T-cell (primary cell): ENCODE results near the gene HS2ST1. TPM values are rescaled to one million over a fixed set of nuclear protein-coding genes. Genes with fewer than 3 reads are reported as not detected.

Experiments
- ATAC-seq, 4 experiments: fragments of 200-7000 bp in 3 of 4; fragments of 150-1000 bp in 1 of 4; cut with Tn5 transposase; replicated peaks in 1 of 4; 1 replicate in 3 of 4; 2 replicates in 1 of 4; pipeline ENCODE4 v1.10.0; 2021; ENCODE audit warnings: moderate library complexity in 3 of 4, mild to moderate bottlenecking in 2 of 4, moderate number of reproducible peaks in 1 of 4
- CTCF ChIA-PET, 2 donors: fragments of 300-600 bp; sonication (Branson Sonifier 250); formaldehyde crosslinking; loops; one replicate each; lab custom pipeline; 2022; ENCODE audit warnings: antibody characterized with exemption in 2 of 2; lab: Charles Lee
- POLR2A ChIA-PET, 2 donors: fragments of 300-600 bp; sonication (Branson Sonifier 250); formaldehyde crosslinking; loops; one replicate each; lab custom pipeline; 2022; ENCODE audit warnings: antibody characterized with exemption in 2 of 2; lab: Charles Lee
- DNase-seq, 35 experiments: peaks; one replicate each; pipeline versions ENCODE4 v3.0.0 to v3.0.0-alpha.2; 2013 to 2023
- H3K27ac ChIP-seq: one replicate; pipeline ENCODE4 v1.5.1; 2013; ENCODE audit warnings: low read length
- H3K27me3 ChIP-seq, 2 experiments: replicated peaks in 1 of 2; 1 replicate in 1 of 2; 2 replicates in 1 of 2; pipeline versions ENCODE4 v1.6.1 to v1.7.0; 2013; ENCODE audit warnings: low read length in 1 of 2, mixed read lengths in 1 of 2; ENCODE audit not compliant: control insufficient read depth in 2 of 2, insufficient read depth in 2 of 2; ENCODE audit errors: extremely low read depth in 1 of 2
- H3K36me3 ChIP-seq, 2 donors: 1 replicate in 1 of 2; 2 replicates in 1 of 2; pipeline versions ENCODE4 v1.6.1 to v1.7.0; 2013; ENCODE audit warnings: low read length in 1 of 2; ENCODE audit not compliant: control insufficient read depth in 2 of 2, insufficient read depth in 1 of 2; ENCODE audit errors: extremely low read depth in 1 of 2
- H3K4me1 ChIP-seq, 2 experiments: 1 replicate in 1 of 2; 2 replicates in 1 of 2; pipeline versions ENCODE4 v1.6.1 to v1.7.0; 2013; ENCODE audit warnings: low read length in 2 of 2, mixed read lengths in 1 of 2; ENCODE audit not compliant: insufficient read depth in 2 of 2, control insufficient read depth in 1 of 2; ENCODE audit errors: extremely low read depth in 1 of 2
- H3K4me3 ChIP-seq, 2 donors: 1 replicate in 1 of 2; 2 replicates in 1 of 2; pipeline versions ENCODE4 v1.5.1 to v1.7.0; 2013; ENCODE audit warnings: mild to moderate bottlenecking in 2 of 2, low read length in 1 of 2, moderate library complexity in 1 of 2; ENCODE audit not compliant: control insufficient read depth in 1 of 2; ENCODE audit errors: extremely low read depth in 1 of 2
- H3K9me3 ChIP-seq: 2 replicates; pipeline ENCODE4 v1.7.0; 2013
- H3K27ac Mint-ChIP-seq, 2 donors: one replicate each; pipeline ENCODE4 v1.8.0; 2020 to 2021; ENCODE audit warnings: mild to moderate bottlenecking in 2 of 2, mixed read lengths in 2 of 2
- H3K27me3 Mint-ChIP-seq, 2 donors: one replicate each; pipeline ENCODE4 v1.8.0; 2021 to 2022; ENCODE audit warnings: mixed read lengths in 2 of 2
- H3K36me3 Mint-ChIP-seq: one replicate; pipeline ENCODE4 v1.8.0; 2021; ENCODE audit warnings: mixed read lengths
- H3K4me1 Mint-ChIP-seq, 3 donors: one replicate each; pipeline ENCODE4 v1.8.0; 2020 to 2022; ENCODE audit warnings: mixed read lengths in 3 of 3, mild to moderate bottlenecking in 1 of 3
- H3K4me3 Mint-ChIP-seq, 3 donors: one replicate each; pipeline ENCODE4 v1.8.0; 2020 to 2022; ENCODE audit warnings: mild to moderate bottlenecking in 3 of 3, mixed read lengths in 3 of 3, moderate library complexity in 3 of 3
- H3K9me3 Mint-ChIP-seq, 3 donors: one replicate each; pipeline ENCODE4 v1.8.0; 2020 to 2022; ENCODE audit warnings: mixed read lengths in 3 of 3
- WGBS: methylation state at CpG from one replicate; pipeline ENCODE4 v1.1.5; 2013; ENCODE audit warnings: missing lambda C conversion rate; ENCODE audit not compliant: insufficient coverage; 5-methylcytosine and 5-hydroxymethylcytosine counted together
- total RNA-seq, 35 experiments: library from RNA in 6 of 35; stranded (reverse) in 6 of 35; fragments of 120-200 nt in 1 of 35; gene quantifications; one replicate each; pipeline versions ENCODE4 v1.2.1 to v1.2.4 and lab custom pipeline; 2013 to 2026

Gene HS2ST1
- total RNA-seq, 5 donors from 2014 or later (not counting 1 experiment from before 2014, with no cell fraction given) = 10.5 to 14.0 (median 11.0) TPM

DNA sequence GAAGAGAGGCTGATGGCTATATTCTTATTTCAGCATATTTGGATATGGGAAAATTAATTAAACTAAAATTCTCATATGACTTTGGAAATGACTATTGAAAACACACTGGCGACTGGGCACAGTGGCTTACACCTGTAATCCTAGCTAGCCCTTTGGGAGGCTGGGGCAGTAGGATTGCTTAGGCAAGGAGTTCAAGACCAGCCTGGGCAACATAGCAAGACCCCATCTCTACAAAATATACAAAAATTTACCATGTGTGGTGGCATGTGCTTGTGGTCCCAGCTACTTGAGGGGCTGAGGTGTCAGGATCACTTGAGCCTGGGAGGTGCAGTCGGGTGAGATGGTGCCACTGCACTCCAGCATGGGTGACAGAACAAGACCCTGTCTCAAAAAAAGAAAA lies 26.2 kb downstream of the HS2ST1 start:
- Mint-ChIP-seq H3K27me3 (no peaks in the 10 kb centered on the region), H3K4me3 (no peak overlapping the region), H3K27ac (no peak overlapping the region), H3K9me3 (no peaks in the 10 kb centered on the region), H3K36me3 (no peaks in the 10 kb centered on the region), H3K4me1 (peaks cover 9 to 29% (median 11%) of the 10 kb centered on the region in 3 donors)
- POLR2A ChIA-PET = no interaction called here
- Histone ChIP-seq H3K9me3 (no peaks in the 10 kb centered on the region), H3K36me3 (no peaks in the 10 kb centered on the region), H3K4me1 (no peaks in the 10 kb centered on the region), H3K27ac (no peak overlapping the region), H3K4me3 (no peak overlapping the region), H3K27me3 (no peaks in the 10 kb centered on the region)
- no peak for ATAC-seq
- 86% methylated on average over 1 of the region's 2 CpGs for WGBS
- CTCF ChIA-PET = interaction anchor here (0.6 kb wide), 2 partner anchors 16 to 1940 kb away, joined by 3 to 8 read pairs; no protein-coding TSS in a partner anchor
- DNase-seq = no peak

DNA sequence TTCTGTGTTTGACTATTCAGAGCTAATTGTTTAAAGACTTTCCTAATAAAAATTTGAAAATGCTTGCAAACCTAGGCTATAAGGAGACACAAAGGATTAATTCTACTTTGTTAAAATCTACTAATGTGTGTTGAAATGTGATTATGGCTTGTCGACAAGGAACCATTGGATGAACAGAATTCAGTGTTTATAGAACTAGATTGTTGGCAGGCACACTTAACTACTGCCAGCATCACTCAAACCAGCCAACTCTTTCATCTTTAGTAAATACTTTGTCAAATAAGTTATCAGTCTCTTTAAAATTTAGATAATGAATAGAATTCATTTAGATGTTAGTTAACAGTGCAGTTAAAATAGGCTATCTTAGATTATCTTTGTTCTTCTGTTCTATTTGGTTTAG lies 27.6 kb downstream of the HS2ST1 start:
- DNase-seq (no peak), ATAC-seq (no peak)
- Mint-ChIP-seq H3K9me3 (no peaks in the 10 kb centered on the region), H3K27ac (no peak overlapping the region), H3K36me3 (no peaks in the 10 kb centered on the region), H3K27me3 (no peaks in the 10 kb centered on the region), H3K4me3 (no peak overlapping the region), H3K4me1 (peaks cover 11 to 30% (median 13%) of the 10 kb centered on the region in 3 donors)
- Histone ChIP-seq H3K27ac (no peak overlapping the region), H3K36me3 (no peaks in the 10 kb centered on the region), H3K4me3 (no peak overlapping the region), H3K9me3 (no peaks in the 10 kb centered on the region), H3K27me3 (no peaks in the 10 kb centered on the region), H3K4me1 (no peaks in the 10 kb centered on the region)
- ChIA-PET POLR2A (no interaction called here), CTCF (no interaction called here)
- WGBS = no CpG with 5 or more reads among the region's 1 CpG

DNA sequence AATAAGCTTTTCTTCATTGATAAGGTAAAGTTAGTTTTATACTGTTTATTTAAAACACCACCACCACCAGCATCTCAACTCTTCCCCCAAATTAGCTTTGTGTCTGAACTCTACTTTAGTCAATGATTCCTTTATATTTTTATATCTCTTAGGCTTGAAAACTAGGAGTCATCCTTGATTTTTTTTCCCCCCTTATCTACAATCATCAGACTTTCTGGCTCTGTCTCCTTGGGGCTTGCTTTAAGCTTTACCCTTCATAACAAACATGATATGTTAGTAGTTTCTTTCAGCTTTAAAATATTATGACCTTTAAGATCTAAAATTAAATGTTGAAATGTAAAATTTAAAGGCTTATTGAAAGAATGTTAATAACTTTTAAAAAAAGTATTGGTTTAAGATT lies 28.3 kb downstream of the HS2ST1 start:
- no peak for ATAC-seq
- no peaks in the 10 kb centered on the region for H3K36me3 ChIP-seq
- CTCF ChIA-PET = interaction anchor here in 1 of 2 donors (0.5 kb wide), 1 partner anchor 18 kb away, joined by 3 read pairs; no protein-coding TSS in a partner anchor
- H3K4me1 Mint-ChIP-seq = peaks cover 11 to 28% (median 13%) of the 10 kb centered on the region in 3 donors
- POLR2A ChIA-PET = interaction anchor here in 1 of 2 donors (0.7 to 0.9 kb wide), 2 partner anchors 9 to 21 kb away, joined by 3 to 5 read pairs; no protein-coding TSS in a partner anchor
- H3K4me1 ChIP-seq = no peaks in the 10 kb centered on the region
- H3K27ac Mint-ChIP-seq = no peak overlapping the region
- H3K9me3 Mint-ChIP-seq = no peaks in the 10 kb centered on the region
- no peaks in the 10 kb centered on the region for H3K9me3 ChIP-seq
- H3K27me3 Mint-ChIP-seq = no peaks in the 10 kb centered on the region
- no peak for DNase-seq
- no peaks in the 10 kb centered on the region for H3K36me3 Mint-ChIP-seq
- no peak overlapping the region for H3K4me3 Mint-ChIP-seq
- no peaks in the 10 kb centered on the region for H3K27me3 ChIP-seq
- H3K4me3 ChIP-seq = no peak overlapping the region
- H3K27ac ChIP-seq = no peak overlapping the region

DNA sequence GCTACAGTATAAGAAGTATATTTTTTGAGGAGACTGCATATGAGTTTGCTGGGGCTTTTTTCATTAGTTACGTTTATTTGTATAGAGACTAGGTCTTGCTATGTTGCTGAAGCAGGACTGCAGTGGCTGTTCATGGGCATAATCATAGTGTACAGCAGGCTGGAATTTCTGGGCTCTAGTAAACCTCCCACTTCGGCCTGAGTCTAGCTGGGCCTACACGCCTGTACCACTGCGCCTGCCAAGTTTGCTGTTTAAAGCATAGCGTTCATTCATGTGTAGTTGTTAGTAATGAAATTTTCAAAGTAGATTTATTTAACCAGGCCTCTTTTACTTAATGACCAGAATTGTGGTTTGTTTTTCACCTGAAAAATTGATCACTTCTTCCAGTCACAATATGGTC lies 33.8 kb downstream of the HS2ST1 start:
- ChIA-PET POLR2A (interaction anchor here in 1 of 2 donors (0.6 kb wide), 2 partner anchors 8 to 208 kb away, joined by 3 read pairs; no protein-coding TSS in a partner anchor), CTCF (interaction anchor here in 1 of 2 donors (0.6 to 1.3 kb wide), 2 partner anchors 70 to 103 kb away, joined by 3 read pairs; no protein-coding TSS in a partner anchor)
- WGBS = 100% methylated on average over 2 of the region's 5 CpGs
- Mint-ChIP-seq H3K27ac (no peak overlapping the region), H3K9me3 (no peaks in the 10 kb centered on the region), H3K4me1 (peaks cover 6 to 19% (median 15%) of the 10 kb centered on the region in 3 donors), H3K36me3 (no peaks in the 10 kb centered on the region), H3K27me3 (no peaks in the 10 kb centered on the region), H3K4me3 (no peak overlapping the region)
- no peaks in the 10 kb centered on the region for H3K27me3 ChIP-seq
- DNase-seq (no peak), ATAC-seq (no peak)
- no peak overlapping the region for H3K4me3 ChIP-seq
- H3K4me1 ChIP-seq = no peaks in the 10 kb centered on the region
- H3K36me3 ChIP-seq = no peaks in the 10 kb centered on the region
- no peak overlapping the region for H3K27ac ChIP-seq
- no peaks in the 10 kb centered on the region for H3K9me3 ChIP-seq

DNA sequence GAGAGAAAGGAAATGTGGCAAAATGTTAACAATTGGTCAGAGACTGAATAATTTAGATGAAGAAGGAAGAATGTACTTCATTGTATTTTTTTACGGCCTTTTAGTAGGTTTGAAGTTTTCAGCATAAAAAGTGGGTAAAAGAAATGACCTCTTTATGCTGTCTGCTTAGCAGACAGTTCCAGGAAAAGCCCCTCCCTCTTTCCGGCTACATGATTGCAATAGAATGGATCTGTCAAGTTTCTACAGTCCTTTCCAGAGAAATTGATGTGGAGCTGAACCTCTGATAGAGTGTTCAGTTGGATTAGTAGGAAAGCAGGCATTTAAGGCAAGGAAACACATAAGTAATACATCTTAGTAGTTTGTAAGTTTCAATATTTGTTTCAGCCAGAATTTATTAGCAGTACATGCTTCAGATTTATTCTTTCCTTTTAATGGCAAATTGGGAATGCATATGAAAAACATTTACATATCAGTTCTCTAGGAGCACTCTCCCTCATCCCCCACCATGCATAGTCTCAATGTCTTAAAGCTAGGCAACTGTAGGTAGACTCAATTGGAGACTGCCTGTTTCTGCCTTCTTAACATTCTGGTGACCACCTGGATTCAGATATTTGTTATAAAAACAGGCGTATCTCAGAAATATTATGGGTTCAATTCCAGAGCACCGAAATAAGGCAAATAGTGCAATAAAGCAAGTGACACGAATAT lies 36.4 kb downstream of the HS2ST1 start:
- H3K27me3 ChIP-seq = no peaks in the 10 kb centered on the region
- H3K9me3 ChIP-seq = no peaks in the 10 kb centered on the region
- Mint-ChIP-seq H3K27ac (no peak overlapping the region), H3K36me3 (no peaks in the 10 kb centered on the region), H3K27me3 (no peaks in the 10 kb centered on the region), H3K4me3 (no peak overlapping the region), H3K9me3 (no peaks in the 10 kb centered on the region), H3K4me1 (peaks cover 5 to 28% (median 7%) of the 10 kb centered on the region in 3 donors)
- no peak for DNase-seq
- no peak overlapping the region for H3K27ac ChIP-seq
- no peaks in the 10 kb centered on the region for H3K36me3 ChIP-seq
- no peak for ATAC-seq
- 100% methylated on average over 2 of the region's 5 CpGs for WGBS
- ChIA-PET CTCF (interaction anchor here in 1 of 2 donors (0.6 kb wide), 1 partner anchor 12 kb away, joined by 3 read pairs; no protein-coding TSS in a partner anchor), POLR2A (no interaction called here)
- no peak overlapping the region for H3K4me3 ChIP-seq
- H3K4me1 ChIP-seq = peaks cover 0 to 2% of the 10 kb centered on the region in 2 experiments

DNA sequence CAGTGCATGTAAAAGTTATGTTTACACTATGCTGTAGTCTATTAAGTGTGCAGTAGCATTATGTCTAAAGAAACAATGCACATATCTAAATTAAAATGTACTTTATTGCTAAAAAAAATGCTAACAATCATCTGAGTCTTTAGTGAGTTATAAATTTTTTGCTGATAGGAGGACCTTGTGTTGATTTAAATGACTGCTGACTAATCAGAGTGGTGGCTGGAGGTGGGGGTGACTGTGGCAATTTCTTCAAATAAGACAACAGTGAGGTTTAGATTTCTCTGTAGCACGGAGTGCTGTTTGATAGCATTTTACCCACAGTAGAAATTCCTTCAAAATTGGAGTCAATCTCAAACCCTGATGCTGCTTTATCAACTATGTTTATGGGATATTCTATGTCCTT lies 37.0 kb downstream of the HS2ST1 start:
- H3K27ac Mint-ChIP-seq = no peak overlapping the region
- Histone ChIP-seq H3K4me3 (no peak overlapping the region), H3K27ac (no peak overlapping the region), H3K27me3 (no peaks in the 10 kb centered on the region), H3K4me1 (peaks cover 0 to 2% of the 10 kb centered on the region in 2 experiments), H3K9me3 (no peaks in the 10 kb centered on the region), H3K36me3 (no peaks in the 10 kb centered on the region)
- ChIA-PET CTCF (interaction anchor here in 1 of 2 donors (0.6 kb wide), 1 partner anchor 11 kb away, joined by 3 read pairs; no protein-coding TSS in a partner anchor), POLR2A (no interaction called here)
- H3K4me1 Mint-ChIP-seq = peaks cover 7 to 30% (median 8%) of the 10 kb centered on the region in 3 donors
- H3K36me3 Mint-ChIP-seq = no peaks in the 10 kb centered on the region
- ATAC-seq = no peak
- H3K9me3 Mint-ChIP-seq = no peaks in the 10 kb centered on the region
- WGBS = no CpG with 5 or more reads among the region's 1 CpG
- DNase-seq = no peak
- no peak overlapping the region for H3K4me3 Mint-ChIP-seq
- H3K27me3 Mint-ChIP-seq = no peaks in the 10 kb centered on the region
